GM19395 (cell line): ENCODE results near the gene TBC1D9.
A peak's percentile ranks its signal among the peaks of the same experiment; 100 is the strongest.
"Not testable (repeated sequence)": the region's sequence is repeated elsewhere in the genome, so short reads cannot be mapped to it uniquely, and the experiment has no call there.

Experiments
- ATAC-seq: cut with Tn5 transposase; IDR thresholded peaks from one replicate; pipeline ENCODE4 v1.9.1; 2021; ENCODE audit warnings: mild to moderate bottlenecking, moderate library complexity; ENCODE audit not compliant: unreplicated experiment

Gene TBC1D9

DNA sequence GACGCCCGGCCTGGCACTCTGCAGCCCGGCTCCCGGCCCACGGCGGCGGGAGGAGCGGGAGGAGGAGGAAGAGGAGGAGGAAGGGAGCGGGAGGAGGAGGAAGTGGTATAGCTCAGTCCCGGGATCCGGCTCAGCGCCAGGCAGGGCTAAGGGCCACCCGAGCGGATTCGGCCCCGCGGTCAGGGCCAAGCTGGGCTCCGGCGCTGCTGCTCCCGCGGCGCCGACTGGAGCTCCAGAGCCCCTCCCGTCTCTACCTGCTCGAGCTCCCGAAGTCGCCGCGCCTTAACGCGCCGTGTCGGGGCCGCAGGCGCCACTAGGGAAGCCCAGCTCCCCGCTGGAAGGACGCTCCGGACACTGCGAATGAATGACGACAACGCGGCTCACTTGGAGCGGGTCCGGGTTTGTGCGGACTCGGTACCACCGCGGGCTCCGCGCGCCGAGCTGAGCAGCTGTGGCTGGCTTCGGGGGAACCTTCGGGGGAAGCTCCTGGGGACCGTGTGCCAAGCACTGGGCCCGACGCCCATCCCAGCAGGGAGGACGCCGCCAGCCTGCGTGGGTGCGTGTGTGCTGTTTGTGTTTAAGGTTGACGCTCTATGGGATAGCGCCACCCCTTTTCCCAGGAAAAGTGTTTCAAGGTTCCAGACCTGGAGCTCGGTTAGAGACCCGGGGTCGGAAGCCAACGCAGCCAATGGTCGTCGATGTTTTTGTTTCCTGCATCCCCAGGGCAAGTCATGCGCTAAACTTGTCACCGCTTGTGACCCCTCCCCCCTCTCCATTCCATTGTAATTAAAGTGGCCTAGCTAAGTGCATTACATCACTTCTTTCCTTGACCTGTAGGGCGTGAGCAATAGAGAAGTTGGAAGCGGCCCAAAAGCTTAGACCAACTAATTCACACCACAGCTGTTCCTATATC lies at the start of gene TBC1D9:
TBC1D9 (minus strand) TSS at position 67 of the 913 bp plus-strand sequence. CDS start 340 bp downstream, outside the sequence.
- peak; percentile 56 for ATAC-seq

DNA sequence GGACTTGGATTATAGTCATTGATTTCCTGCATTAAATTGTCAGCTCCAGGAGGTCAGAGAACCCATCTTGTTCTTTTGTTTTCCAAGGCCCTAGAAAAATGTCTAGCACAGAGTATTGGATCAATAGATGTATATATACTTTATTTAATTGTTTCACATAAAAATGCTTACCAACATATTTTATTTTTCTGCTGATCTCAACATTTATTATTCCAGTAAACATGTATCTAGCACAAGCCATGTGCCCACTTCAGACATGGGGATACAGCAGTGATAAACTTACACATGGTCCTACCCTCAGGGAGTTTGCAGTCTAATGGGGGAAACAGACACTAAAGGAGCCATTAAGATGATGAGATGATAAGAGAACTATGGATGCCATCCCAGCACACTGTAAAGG lies 49.1 kb upstream of the TBC1D9 start:
- ATAC-seq = no peak

DNA sequence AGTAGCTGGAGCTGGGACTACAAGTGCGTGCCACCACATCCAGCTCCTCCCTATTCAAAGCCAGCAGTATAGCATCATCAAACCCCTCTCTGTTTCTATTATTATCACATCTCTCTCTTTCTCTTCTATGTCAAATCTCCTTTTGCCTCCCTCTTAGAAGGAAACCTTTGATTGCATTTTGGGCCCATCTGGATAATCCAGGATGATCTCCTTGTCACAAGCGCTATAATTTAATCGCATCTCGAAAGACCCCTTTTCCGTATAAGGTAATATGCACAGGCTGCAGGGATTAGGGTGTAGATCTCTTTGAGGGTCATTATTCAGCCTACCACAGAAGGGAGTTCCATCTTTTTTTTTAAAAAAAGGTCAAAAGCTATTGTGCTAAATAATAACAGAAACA lies 46.4 kb upstream of the TBC1D9 start:
- ATAC-seq = no peak

DNA sequence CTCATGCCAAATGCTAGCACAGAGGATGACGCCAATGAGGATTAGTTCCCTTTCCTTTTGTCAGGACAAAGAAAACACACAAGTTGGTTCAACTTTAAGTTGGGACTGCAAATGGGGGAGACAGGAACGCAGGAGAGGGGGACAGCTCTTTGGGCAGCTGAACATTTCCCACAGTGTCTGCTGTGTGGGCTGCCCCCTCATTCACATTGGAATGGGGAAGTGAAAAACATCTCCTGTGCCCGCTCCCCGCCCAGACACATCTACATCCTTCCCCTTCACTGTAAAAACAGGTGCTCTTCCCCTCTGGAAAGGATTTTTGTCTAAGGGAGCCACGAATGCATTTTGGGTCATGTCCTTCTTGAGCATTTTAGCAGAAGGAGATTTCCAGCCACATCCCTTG lies 44.5 kb upstream of the TBC1D9 start:
- peak; percentile 44 for ATAC-seq

DNA sequence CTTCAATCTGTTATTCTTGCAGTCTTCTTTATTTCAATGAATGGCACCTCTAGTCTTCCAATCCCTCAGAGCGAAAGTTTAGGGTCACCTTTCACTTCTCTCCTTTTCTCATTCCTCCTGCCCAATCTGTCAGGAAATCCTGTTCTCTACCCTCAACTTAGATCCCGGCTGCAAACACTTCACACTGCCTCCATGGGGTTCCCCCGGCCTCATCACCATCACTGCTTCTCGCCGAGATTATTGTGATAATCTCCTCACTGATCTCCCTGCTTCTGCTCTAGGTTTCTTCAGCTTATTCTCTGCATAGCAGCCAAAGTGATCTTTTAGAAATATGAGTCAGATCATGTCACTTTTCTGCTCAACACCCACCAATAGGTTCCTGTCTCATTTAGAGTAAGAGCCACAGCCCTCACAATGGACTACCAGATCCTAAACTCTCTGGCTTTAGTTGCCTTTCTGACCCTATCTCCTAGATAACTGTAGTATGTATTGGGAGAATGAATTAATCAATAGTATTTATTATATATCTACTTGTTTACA lies 43.6 kb upstream of the TBC1D9 start:
- no peak for ATAC-seq

DNA sequence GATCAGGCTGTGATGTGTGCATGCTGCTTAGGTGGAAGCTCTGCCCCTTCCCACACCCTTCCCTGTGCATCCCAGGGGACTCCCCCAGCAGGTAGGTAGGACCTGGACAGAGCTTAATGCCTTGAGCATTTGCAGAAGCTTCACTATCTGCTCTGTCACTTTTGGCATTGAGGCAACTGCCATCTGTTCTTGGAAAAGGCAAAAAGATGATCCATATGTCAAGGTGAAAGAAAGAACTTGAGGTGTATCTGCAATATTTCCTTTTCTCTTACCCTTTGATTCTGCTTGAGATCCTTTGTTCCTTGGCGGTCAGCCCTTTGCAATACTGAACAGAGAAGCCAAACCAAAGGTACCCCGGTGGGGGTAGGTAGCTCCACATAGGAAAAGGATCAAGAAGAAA lies 37.1 kb upstream of the TBC1D9 start:
- no peak for ATAC-seq

DNA sequence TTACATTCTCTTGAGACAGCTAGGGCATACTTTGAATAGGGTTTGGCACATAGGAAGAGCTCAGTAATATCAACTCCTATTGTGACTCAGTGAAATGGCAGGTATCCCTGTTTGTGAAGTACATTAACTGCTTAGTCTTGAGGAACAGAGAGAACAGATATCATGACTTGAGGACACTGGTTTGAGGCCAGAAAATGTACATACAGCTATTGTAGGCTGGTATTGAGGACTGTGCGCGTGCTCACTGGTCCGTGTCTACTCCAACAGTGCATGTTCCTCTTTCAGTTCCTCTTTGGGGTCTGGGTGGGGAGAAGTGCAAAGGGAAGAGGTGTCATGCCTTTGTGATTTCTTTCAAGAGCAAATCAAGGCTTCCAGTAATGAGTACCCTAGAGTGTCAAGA lies 34.6 kb upstream of the TBC1D9 start:
- peak; percentile 93 for ATAC-seq

DNA sequence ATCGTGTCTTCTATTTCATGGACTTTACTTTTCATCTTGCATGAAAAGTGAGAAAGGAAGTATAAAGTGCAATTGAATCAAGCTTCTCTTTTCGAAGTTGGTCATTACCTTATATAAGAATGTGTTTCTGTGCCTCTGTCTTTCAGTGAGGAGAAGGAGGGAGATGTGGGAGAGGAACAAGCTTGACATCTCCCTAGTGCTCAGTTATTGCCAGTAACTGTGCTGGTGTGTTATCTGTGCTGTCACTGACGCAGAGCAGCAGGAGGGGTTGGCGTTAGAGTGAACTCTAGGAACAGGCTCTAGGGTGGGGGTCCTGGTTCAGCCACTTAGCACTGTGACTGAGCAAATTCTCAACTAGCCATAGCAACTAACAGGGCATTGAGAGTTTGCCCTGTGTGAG lies 34.0 kb upstream of the TBC1D9 start:
- ATAC-seq = peak; percentile 29

DNA sequence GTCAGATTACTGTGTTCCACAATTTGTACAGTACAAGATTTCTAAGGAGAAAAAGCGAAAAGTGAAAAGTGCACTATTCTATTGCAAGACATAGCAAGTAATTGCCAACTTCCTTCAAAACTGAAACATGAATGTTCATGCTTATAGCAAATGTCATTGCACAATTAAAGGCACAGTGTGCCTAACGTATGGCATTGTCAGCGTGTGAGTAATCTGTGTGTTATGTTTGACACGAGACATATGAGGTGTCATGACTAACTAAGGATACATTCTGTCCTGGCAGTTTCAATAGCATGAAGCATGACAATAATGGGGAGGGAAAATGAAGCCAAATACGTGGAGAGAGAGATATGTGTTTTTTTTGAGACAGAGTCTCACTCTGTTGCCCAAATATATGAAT lies 33.6 kb upstream of the TBC1D9 start:
- ATAC-seq = peak; percentile 50

DNA sequence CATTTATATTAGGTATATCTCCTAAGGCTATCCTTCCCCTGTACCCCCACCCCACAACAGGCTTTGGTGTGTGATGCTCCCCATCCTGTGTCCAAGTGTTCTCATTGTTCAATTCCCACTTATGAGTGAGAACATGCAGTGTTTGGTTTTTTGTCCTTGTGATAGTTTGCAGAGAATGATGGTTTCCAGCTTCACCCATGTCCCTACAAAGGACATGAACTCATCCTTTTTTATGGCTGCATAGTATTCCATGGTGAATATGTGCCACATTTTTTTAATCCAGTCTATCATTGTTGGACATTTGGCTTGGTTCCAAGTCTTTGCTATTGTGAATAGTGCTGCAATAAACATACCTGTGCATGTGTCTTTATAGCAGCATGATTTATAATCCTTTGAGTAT lies 26.6 kb upstream of the TBC1D9 start:
- ATAC-seq = not testable (repeated sequence)

DNA sequence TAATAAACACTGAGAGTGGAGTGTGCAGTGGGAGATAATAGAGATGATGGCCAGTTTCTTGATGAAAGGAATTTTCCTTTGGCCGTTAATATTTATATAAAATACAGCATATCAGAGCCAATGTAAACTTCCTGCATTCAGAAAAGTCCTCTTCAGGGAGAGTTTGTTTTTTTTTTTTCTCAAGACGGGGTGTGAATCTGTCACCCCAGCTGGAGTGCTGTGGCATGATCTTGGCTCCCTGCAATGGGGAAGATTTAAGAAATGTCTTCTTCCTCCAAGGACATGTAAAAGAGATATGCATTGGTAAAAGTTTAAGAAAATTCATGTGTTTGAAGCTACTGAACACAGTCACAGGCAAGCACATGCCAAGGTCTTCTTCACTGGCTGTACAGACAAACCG lies 25.4 kb upstream of the TBC1D9 start:
- ATAC-seq = no peak

DNA sequence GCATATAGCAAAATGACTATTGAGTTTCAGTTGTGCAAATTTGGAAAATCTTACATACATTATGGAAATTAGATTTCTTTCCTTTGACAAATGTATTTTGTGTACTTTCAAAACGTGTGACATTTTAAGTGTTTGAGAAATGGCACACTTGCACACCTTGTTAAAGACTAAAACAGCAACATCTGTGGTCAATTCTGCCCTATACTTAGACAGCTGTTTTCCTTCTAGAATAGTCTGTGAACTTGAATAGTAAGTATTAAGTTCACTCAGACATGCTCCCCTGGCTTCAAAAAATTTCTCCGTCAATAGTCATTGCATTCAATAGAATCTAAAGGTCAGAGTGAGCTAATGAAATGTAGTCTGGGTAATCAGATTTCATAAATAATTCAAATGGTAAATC lies 21.7 kb upstream of the TBC1D9 start:
- peak; percentile 88 for ATAC-seq

DNA sequence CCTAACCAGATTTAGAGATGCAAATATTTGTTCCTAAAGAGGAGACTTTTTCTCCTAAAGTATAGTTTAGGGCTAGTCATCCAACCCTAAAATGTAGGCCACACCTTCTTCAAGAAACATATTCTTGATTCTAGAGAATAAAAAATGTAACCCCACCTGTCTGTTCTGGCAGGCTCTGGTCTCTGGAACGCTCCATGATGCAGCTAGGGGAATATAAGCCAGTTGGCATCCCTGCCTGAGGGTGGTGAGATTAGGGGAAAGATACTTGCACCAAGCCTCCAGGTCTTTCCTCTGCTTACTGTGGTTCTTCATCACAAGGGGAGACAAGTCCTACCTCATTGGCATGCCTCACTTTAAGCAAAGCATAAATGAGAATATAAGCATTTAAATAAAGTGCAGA lies 21.2 kb upstream of the TBC1D9 start:
- ATAC-seq = no peak

DNA sequence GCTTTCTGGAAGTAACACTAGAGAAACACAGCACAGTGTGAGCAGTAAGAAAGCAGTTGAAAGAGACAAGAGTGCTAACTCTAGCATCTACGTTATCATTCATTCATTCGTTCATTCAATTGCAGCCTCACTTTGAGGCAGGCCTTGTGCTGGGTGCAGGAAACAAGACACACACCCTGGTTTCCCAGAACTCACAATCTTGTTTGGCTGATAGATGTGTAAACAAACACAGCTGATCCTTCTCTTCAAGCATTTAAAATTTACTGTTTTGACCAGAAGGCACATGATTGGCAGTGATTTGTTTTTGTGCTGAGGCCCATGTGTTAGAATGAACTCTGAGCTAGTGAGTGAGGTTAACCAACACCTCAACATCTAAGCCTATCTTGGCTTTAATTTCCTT lies 20.4 kb upstream of the TBC1D9 start:
- no peak for ATAC-seq

DNA sequence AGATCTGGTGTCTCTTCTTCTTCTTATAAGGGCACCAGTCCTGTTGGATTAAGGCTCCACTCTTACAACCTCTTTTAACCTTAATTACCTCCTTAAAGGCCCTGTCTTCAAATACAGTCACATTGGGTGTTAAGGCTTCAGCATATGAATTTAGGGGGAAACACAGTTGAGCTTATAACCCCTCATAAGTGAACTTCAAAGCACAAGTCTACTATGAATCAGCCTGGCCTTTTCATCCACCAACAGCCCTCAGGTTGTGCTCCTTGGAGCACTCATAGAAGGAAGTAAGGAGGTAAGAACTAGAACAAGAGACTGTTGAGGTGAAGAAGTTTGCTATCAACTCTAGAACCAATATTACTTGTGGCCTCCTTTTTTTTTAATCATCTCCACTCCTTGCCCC lies 18.8 kb upstream of the TBC1D9 start:
- no peak for ATAC-seq

DNA sequence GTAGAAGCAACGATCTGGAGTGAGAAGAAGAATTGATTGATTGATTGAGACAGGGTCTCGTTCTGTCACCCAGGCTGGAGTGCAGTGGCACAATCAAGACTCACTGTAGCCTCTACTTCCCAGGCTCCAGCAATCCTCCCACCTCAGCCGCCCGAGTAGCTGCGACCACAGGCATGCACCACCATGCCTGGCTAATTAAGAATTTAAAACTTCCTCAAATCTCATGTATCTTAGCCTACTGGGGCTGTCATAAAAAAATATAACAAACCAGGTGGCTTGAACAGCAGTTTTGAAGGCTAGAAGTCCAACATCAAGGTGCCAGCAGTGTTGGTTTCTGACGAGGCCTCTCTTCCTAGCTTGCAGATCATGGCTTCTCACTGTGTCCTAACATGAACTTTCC lies 18.3 kb upstream of the TBC1D9 start:
- ATAC-seq = no peak

DNA sequence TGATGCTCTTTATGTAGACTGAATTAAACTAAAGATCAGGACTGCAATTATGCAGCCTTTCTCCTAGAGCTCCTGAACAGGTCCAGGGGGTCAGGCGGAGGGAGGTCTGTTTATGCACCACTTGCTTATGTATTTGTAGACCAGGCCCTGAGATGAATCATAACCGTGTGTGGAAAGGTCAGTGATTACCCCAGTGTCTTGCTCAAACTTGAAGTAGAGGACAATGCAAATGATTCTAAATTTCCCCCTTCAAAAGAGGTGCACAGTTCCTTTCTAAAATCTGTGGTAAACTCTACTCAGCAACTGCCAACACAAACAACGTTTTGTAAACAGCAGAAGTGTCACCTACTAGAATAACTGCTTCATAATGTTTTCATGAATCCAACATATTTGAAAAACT lies 13.0 kb upstream of the TBC1D9 start:
- no peak for ATAC-seq

DNA sequence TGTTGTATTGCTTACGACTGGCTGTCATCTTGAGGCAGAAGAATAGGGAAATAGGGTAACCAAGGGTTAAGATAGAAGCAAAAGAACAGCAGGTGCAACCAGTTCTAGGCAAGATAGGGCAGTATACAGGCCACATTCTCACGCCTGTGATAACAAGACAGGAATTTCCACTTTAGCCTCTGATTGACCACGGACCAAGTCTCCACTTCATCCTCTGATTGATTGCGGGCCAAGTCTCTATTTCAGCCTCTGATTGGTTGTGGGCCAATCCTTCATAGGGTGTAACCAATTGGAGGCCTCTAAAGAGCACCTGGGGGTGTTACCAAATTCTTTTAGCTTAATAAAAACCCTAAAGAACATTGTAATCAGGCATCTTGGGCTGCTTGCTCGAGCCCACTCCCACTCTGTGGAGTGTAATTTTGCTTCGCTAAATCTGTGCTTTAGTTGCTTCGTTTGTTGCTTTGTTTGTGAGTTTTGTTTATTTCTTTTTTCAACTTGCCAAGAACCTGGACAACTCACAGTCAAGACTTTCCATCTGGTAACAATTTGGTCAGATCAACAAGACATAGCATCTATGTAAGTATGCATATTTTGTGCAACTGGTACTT lies 8.7 kb upstream of the TBC1D9 start:
- no peak for ATAC-seq

DNA sequence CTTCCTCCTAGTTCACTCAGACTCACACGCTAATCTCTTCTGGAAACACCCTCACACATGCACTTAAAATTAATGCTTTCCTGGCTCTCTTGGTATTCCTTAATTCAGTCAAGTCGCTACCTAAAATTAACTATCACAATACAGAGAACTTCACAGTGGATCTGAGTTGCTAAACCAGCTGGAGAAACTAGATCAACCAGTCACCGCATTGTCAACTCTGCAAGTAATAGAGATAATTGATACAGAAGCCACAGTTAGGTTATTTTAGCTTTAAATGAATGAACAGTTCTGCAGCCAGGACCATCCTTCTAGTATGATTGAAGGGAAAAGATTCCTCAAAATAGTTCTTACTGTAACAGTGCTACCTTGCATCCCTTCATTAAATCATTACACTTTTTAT lies 6.0 kb upstream of the TBC1D9 start:
- no peak for ATAC-seq

DNA sequence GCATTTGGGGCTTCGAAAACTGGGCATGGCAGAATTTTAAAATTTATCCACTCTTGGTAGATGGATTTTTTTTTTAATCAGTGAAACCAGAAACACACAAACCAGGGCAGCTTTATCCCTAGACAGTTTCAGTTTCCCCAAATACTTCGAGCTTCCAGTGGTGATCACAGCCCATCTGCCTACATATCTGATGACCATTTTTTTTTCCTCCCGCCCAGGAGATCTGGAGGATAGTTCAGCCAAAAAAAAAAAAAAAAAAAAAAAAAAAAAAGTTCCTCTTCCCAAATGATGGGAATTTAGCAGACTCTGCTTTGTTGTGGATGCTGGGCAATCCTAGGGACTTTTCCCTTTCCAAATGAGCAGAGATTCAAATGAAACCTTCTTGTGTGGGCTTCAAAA lies 1.0 kb upstream of the TBC1D9 start:
- no peak for ATAC-seq

DNA sequence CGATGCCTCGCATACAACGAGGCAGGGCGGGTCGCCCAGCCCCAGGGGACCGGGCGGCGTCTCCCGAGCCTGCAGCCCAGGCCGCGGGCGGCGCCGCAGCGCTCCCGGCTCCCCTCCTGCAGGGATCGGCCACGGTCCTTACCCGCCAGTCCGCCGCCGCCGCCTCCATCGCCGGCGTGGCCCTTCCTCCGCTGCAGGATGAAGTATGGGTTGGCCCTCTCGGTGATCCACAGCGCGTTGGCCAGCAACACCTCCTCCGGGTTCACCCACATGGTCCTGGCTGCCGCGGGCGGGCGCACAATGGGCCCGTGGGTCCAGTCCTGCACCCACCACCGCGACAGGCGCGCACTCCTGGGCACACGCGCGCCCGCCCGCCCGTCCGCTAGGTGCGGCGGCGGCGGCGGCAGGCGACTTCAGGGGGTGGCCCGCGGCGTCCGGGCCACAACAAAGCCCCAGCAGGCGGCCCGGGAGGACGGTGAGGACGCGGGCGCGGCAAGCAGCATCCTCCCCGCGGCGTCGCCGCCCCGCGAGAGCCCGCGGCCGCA lies 339 bp downstream of the TBC1D9 start:
- ATAC-seq = peak; percentile 55
